Esophagus (tissue), 2 donors: ENCODE results near the gene ZBED2. TPM values are rescaled to one million over a fixed set of nuclear protein-coding genes. Genes with fewer than 3 reads are reported as not detected.

Experiments
- H3K27ac ChIP-seq, 2 donors: one replicate each; pipeline ENCODE4 v1.5.1; 2013; ENCODE audit warnings: low read depth in 2 of 2, mild to moderate bottlenecking in 2 of 2, inconsistent platforms in 1 of 2, low read length in 1 of 2, moderate library complexity in 1 of 2
- H3K27me3 ChIP-seq, 2 donors: one replicate each; pipeline ENCODE4 v1.6.1; 2013; ENCODE audit warnings: low read length in 2 of 2, control low read depth in 1 of 2, mild to moderate bottlenecking in 1 of 2; ENCODE audit not compliant: insufficient read depth in 2 of 2, control insufficient read depth in 1 of 2
- H3K36me3 ChIP-seq, 2 donors: one replicate each; pipeline ENCODE4 v1.6.1; 2013; ENCODE audit warnings: low read length in 1 of 2; ENCODE audit not compliant: control insufficient read depth in 2 of 2, insufficient read depth in 2 of 2
- H3K4me1 ChIP-seq, 2 donors: one replicate each; pipeline ENCODE4 v1.6.1; 2013; ENCODE audit warnings: low read length in 1 of 2; ENCODE audit not compliant: control insufficient read depth in 2 of 2, insufficient read depth in 2 of 2
- H3K4me3 ChIP-seq, 2 donors: one replicate each; pipeline ENCODE4 v1.5.1; 2013; ENCODE audit warnings: low read length in 2 of 2, mild to moderate bottlenecking in 2 of 2, low read depth in 1 of 2, moderate library complexity in 1 of 2
- H3K9me3 ChIP-seq, 2 donors: one replicate each; pipeline ENCODE4 v1.6.1; 2013; ENCODE audit warnings: mild to moderate bottlenecking in 2 of 2, low read depth in 1 of 2, low read length in 1 of 2, moderate library complexity in 1 of 2; ENCODE audit not compliant: control insufficient read depth in 2 of 2, insufficient read depth in 1 of 2
- WGBS, 2 donors: extraction: QIAGEN DNeasy Blood & Tissue Kit; methylation state at CpG; one replicate each; pipeline ENCODE4 v1.1.7; 2013; 5-methylcytosine and 5-hydroxymethylcytosine counted together
- polyA plus RNA-seq, 2 donors: library from polyadenylated mRNA; stranded (reverse); fragments of 200-250 nt; gene quantifications; one replicate each; pipeline ENCODE4 v1.2.3, GENCODE V29; 2013
- donor health status: healthy with polysubstance abuse.
- donor health status: Bipolar disorder and iron deficiency.

ZBED2 gene
- polyA plus RNA-seq, 2 donors = 7.6 to 11.2 TPM

- Histone ChIP-seq H3K27me3 (no peaks in the 10 kb centered on the region), H3K27ac (no peak overlapping the region), H3K9me3 (no peaks in the 10 kb centered on the region), H3K4me1 (peaks cover 0 to 2% of the 10 kb centered on the region in 2 donors), H3K36me3 (no peaks in the 10 kb centered on the region), H3K4me3 (no peak overlapping the region)
- 63 to 76% methylated on average over 3 of the region's 3 CpGs for WGBS, 2 donors
Observed at GRCh38 chr3:111607240-111607920, 12.2 kb upstream of the ZBED2 start.

DNA sequence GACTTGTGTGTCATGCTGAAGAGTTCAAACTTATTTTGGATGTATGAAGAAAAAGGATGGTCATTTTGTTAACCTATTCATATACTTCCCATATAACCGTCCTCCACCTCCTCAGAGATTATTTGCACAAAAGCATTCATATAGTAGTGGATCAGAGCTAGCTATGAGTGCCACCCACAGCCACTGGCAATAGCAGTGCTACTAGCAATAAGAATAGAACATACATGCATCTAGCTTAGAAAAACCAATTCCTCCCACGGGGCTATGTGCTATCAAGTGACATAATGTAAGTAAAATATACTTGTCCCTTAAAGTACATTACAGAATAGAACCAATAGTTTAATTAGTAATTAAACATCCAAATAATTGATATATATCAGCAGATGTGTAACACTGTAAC is 10.3 kb upstream of the ZBED2 start:
- H3K4me1 ChIP-seq = peaks cover 0 to 2% of the 10 kb centered on the region in 2 donors
- H3K36me3 ChIP-seq = no peaks in the 10 kb centered on the region
- WGBS, 2 donors = 79 to 84% methylated on average over 2 of the region's 2 CpGs
- H3K9me3 ChIP-seq = no peaks in the 10 kb centered on the region
- no peaks in the 10 kb centered on the region for H3K27me3 ChIP-seq
- H3K4me3 ChIP-seq = no peak overlapping the region
- no peak overlapping the region for H3K27ac ChIP-seq

- Histone ChIP-seq H3K4me3 (no peak overlapping the region), H3K36me3 (no peaks in the 10 kb centered on the region), H3K27ac (no peak overlapping the region), H3K9me3 (no peaks in the 10 kb centered on the region), H3K27me3 (no peaks in the 10 kb centered on the region), H3K4me1 (peaks cover 0 to 2% of the 10 kb centered on the region in 2 donors)
Observed at GRCh38 chr3:111605018-111605417, 9.9 kb upstream of the ZBED2 start.

GRCh38 chr3:111604119-111604518 is 9.0 kb upstream of the ZBED2 start:
- no peak overlapping the region for H3K27ac ChIP-seq
- no peaks in the 10 kb centered on the region for H3K4me1 ChIP-seq
- no peaks in the 10 kb centered on the region for H3K36me3 ChIP-seq
- no peaks in the 10 kb centered on the region for H3K27me3 ChIP-seq
- H3K4me3 ChIP-seq = no peak overlapping the region
- no peaks in the 10 kb centered on the region for H3K9me3 ChIP-seq
- WGBS, 2 donors = 41 to 63% methylated on average over 2 of the region's 2 CpGs

- Histone ChIP-seq H3K36me3 (no peaks in the 10 kb centered on the region), H3K9me3 (no peaks in the 10 kb centered on the region), H3K27ac (no peak overlapping the region), H3K4me3 (no peak overlapping the region), H3K27me3 (no peaks in the 10 kb centered on the region), H3K4me1 (no peaks in the 10 kb centered on the region)
- 90 to 93% methylated on average over 1 of the region's 1 CpG for WGBS, 2 donors
Observed at GRCh38 chr3:111603679-111604078, 8.5 kb upstream of the ZBED2 start.

DNA sequence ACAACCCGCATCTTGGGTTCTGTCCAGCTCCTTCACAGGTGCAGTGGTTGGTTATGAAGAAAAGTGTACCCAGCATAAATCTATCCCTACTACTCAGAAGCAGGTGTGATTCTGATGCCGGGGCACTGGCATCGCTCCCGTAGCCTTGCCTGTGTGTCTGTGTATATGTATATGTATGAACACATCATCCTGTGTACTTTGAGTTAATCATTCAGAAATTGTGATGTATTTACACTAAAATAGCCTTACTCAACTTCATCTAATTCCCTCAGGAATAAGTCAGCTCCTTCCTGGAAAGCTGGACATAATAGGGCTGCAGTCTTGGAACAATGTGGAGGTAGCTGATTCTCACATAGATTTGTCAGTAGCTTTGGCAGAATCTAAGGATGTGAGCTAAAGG is 6.7 kb upstream of the ZBED2 start:
- no peaks in the 10 kb centered on the region for H3K9me3 ChIP-seq
- H3K27ac ChIP-seq = no peak overlapping the region
- WGBS, 2 donors = 74 to 81% methylated on average over 4 of the region's 4 CpGs
- H3K36me3 ChIP-seq = no peaks in the 10 kb centered on the region
- H3K4me1 ChIP-seq = no peaks in the 10 kb centered on the region
- no peak overlapping the region for H3K4me3 ChIP-seq
- H3K27me3 ChIP-seq = no peaks in the 10 kb centered on the region

GRCh38 chr3:111598552-111598951 is 3.4 kb upstream of the ZBED2 start:
- H3K4me3 ChIP-seq = no peak overlapping the region

GRCh38 chr3:111598139-111598538 is 3.0 kb upstream of the ZBED2 start:
- Histone ChIP-seq H3K27me3 (no peaks in the 10 kb centered on the region), H3K36me3 (no peaks in the 10 kb centered on the region), H3K4me3 (no peak overlapping the region), H3K27ac (no peak overlapping the region), H3K4me1 (peaks cover 0 to 10% of the 10 kb centered on the region in 2 donors), H3K9me3 (no peaks in the 10 kb centered on the region)
- WGBS, 2 donors = 26 to 38% methylated on average over 1 of the region's 1 CpG

More at GRCh38 chr3:111598552-111598951, 3.4 kb upstream of the ZBED2 start:
- Histone ChIP-seq H3K27me3 (no peaks in the 10 kb centered on the region), H3K9me3 (no peaks in the 10 kb centered on the region), H3K36me3 (no peaks in the 10 kb centered on the region), H3K27ac (no peak overlapping the region), H3K4me1 (peaks cover 0 to 10% of the 10 kb centered on the region in 2 donors)
- 50 to 61% methylated on average over 2 of the region's 2 CpGs for WGBS, 2 donors

DNA sequence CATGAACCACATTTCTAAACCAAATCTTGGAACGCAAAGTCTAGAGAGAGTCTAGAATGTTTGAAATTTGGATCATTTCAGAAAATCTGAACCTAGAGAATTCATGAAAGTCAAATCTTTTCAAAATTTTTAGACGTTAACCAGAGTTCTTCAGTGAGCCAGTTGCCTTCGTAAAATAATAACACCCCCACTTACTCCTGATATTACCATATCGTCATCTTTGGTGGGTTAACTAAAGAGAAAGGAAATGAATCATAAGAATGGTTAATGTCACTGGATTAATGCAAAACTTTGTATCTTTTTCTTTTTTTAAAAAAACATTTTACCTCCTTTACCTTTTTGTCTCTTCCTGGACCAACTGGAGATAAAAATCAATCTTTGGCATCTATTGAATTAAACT is 1.2 kb upstream of the ZBED2 start:
- WGBS, 2 donors = 84 to 91% methylated on average over 4 of the region's 4 CpGs
- Histone ChIP-seq H3K36me3 (no peaks in the 10 kb centered on the region), H3K4me1 (peaks cover 0 to 10% of the 10 kb centered on the region in 2 donors), H3K9me3 (no peaks in the 10 kb centered on the region), H3K4me3 (no peak overlapping the region), H3K27ac (no peak overlapping the region), H3K27me3 (no peaks in the 10 kb centered on the region)

GRCh38 chr3:111594781-111595180 is 365 bp downstream of the ZBED2 start:
- Histone ChIP-seq H3K36me3 (no peaks in the 10 kb centered on the region), H3K4me3 (peak overlapping the region in 1 of 2 donors; percentile 40), H3K27me3 (no peaks in the 10 kb centered on the region), H3K9me3 (no peaks in the 10 kb centered on the region), H3K27ac (peak overlapping the region; percentile 38 to 74), H3K4me1 (peaks cover 0 to 10% of the 10 kb centered on the region in 2 donors)
- 0 to 10% methylated on average over 1 of the region's 1 CpG for WGBS, 2 donors
